HEK293T (cell line): ENCODE data around the gene COQ4.

Experiments used
- ARNT ChIP-seq: fragments of 450-650 bp; IDR thresholded peaks from 2 replicates; pipeline ENCODE4 v1.6.1; 2017; ENCODE audit warnings: mild to moderate bottlenecking
- BHLHE40 ChIP-seq: fragments of 450-650 bp; IDR thresholded peaks from 2 replicates; pipeline ENCODE4 v1.6.1; 2016; ENCODE audit warnings: mild to moderate bottlenecking, moderate library complexity, borderline replicate concordance
- CTBP1 ChIP-seq: fragments of 450-650 bp; IDR thresholded peaks from 2 replicates; pipeline ENCODE4 v1.6.1; 2016; ENCODE audit warnings: borderline replicate concordance
- FOXA1 ChIP-seq: fragments of 450-650 bp; IDR thresholded peaks from 2 replicates; pipeline ENCODE4 v1.6.1; 2016; ENCODE audit warnings: mild to moderate bottlenecking
- FOXK2 ChIP-seq: fragments of 450-650 bp; IDR thresholded peaks from 2 replicates; pipeline ENCODE4 v1.6.1; 2016; ENCODE audit warnings: mild to moderate bottlenecking
- FOXM1 ChIP-seq: fragments of 450-650 bp; IDR thresholded peaks from 2 replicates; pipeline ENCODE4 v1.6.1; 2017; ENCODE audit warnings: mild to moderate bottlenecking, borderline replicate concordance
- HDGF ChIP-seq: fragments of 450-650 bp; IDR thresholded peaks from 2 replicates; pipeline ENCODE4 v1.6.1; 2017; ENCODE audit warnings: antibody characterized with exemption, borderline replicate concordance
- NFRKB ChIP-seq: fragments of 450-650 bp; IDR thresholded peaks from 2 replicates; pipeline ENCODE4 v1.6.1; 2016; ENCODE audit warnings: mild to moderate bottlenecking, moderate library complexity
- SP1 ChIP-seq: fragments of 450-650 bp; IDR thresholded peaks from 2 replicates; pipeline ENCODE4 v1.6.1; 2017
- SUZ12 ChIP-seq: fragments of 450-650 bp; IDR thresholded peaks from 2 replicates; pipeline ENCODE4 v1.6.1; 2016; ENCODE audit warnings: mild to moderate bottlenecking
- TARDBP ChIP-seq: fragments of 450-650 bp; IDR thresholded peaks from 2 replicates; pipeline ENCODE4 v1.6.1; 2016
- TF ChIP-seq, protein P1 (sequence below): fragments of 450-650 bp; IDR thresholded peaks from 2 replicates; pipeline ENCODE4 v1.6.1; 2016

DNA sequence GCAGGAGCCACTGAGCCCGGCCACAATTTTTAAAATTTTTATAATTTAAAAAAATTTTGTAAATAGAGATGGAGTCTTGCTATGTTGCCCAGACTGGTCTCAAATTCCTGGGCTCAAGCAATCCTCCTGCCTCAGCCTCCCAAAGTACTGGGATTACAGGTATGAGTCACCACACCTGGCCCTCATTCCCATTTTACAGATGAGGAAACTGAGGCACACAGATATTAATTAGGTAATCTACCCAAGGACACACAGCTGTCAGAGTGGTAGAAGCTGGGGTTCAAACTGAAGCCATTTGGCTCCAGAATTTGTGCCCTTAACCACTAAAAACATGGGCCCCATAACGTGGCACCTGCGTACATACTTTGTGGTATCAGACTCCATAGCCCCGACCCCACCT is 7.9 kb upstream of the COQ4 start:
- TF ChIP-seq ARNT (no peak), FOXA1 (no peak), TARDBP (no peak), SUZ12 (no peak), FOXK2 (no peak), CTBP1 (no peak), FOXM1 (no peak), BHLHE40 (no peak), NFRKB (no peak), SP1 (no peak), HDGF (no peak)
- TF ChIP-seq, protein P1, sequence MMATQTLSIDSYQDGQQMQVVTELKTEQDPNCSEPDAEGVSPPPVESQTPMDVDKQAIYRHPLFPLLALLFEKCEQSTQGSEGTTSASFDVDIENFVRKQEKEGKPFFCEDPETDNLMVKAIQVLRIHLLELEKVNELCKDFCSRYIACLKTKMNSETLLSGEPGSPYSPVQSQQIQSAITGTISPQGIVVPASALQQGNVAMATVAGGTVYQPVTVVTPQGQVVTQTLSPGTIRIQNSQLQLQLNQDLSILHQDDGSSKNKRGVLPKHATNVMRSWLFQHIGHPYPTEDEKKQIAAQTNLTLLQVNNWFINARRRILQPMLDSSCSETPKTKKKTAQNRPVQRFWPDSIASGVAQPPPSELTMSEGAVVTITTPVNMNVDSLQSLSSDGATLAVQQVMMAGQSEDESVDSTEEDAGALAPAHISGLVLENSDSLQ = no peak
